CD14-positive monocyte (primary cell): Measurements from ENCODE around the gene ITGB1BP2. TPM values are rescaled to one million over a fixed set of nuclear protein-coding genes. Genes with fewer than 3 reads are reported as not detected.
"Not testable (repeated sequence)": the region's sequence is repeated elsewhere in the genome, so short reads cannot be mapped to it uniquely, and the experiment has no call there.

Experiments
- DNase-seq, 3 donors: peaks; one replicate each; pipeline ENCODE4 v3.0.0-alpha.2; 2011 to 2022
- H2AFZ ChIP-seq: 2 replicates; pipeline ENCODE4 v1.6.0; 2012; ENCODE audit warnings: mild to moderate bottlenecking, low read depth, low read length, inconsistent platforms; ENCODE audit not compliant: insufficient read depth, poor library complexity, severe bottlenecking
- H3K27ac ChIP-seq, 2 donors: 1 replicate in 1 of 2; 2 replicates in 1 of 2; pipeline ENCODE4 v1.5.1; 2012 to 2013; ENCODE audit warnings: low read length in 2 of 2, control low read depth in 1 of 2, inconsistent platforms in 1 of 2, low read depth in 1 of 2, mild to moderate bottlenecking in 1 of 2
- H3K27me3 ChIP-seq, 2 donors: one replicate each; pipeline versions ENCODE4 v1.6.0 to v1.6.1; 2011 to 2013; ENCODE audit warnings: low read length in 2 of 2; ENCODE audit not compliant: control insufficient read depth in 2 of 2, insufficient read depth in 2 of 2
- H3K36me3 ChIP-seq, 2 donors: replicated peaks in 1 of 2; 1 replicate in 1 of 2; 2 replicates in 1 of 2; pipeline versions ENCODE4 v1.5.1 to v1.6.1; 2012 to 2013; ENCODE audit warnings: low read length in 2 of 2, control low read depth in 1 of 2, inconsistent platforms in 1 of 2, mild to moderate bottlenecking in 1 of 2; ENCODE audit not compliant: insufficient read depth in 2 of 2, control insufficient read depth in 1 of 2
- H3K4me1 ChIP-seq, 2 donors: 1 replicate in 1 of 2; 2 replicates in 1 of 2; pipeline versions ENCODE4 v1.5.1 to v1.6.1; 2012 to 2013; ENCODE audit warnings: low read length in 2 of 2, control low read depth in 1 of 2, inconsistent platforms in 1 of 2, mild to moderate bottlenecking in 1 of 2, moderate library complexity in 1 of 2; ENCODE audit not compliant: insufficient read depth in 2 of 2, control insufficient read depth in 1 of 2
- H3K4me2 ChIP-seq: replicated peaks from 2 replicates; pipeline ENCODE3; 2012; ENCODE audit warnings: low read length, moderate library complexity, mild to moderate bottlenecking; ENCODE audit not compliant: poor library complexity, severe bottlenecking; ENCODE audit errors: extremely low read depth
- H3K4me3 ChIP-seq, 3 experiments: fragments of 200-600 bp in 1 of 3; sonication (generic) in 1 of 3; replicated peaks in 1 of 3; 1 replicate in 2 of 3; 2 replicates in 1 of 3; pipeline ENCODE4 v1.5.1; 2011 to 2013; ENCODE audit warnings: low read length in 3 of 3, mild to moderate bottlenecking in 3 of 3, control low read depth in 2 of 3, low read depth in 2 of 3, inconsistent platforms in 1 of 3, moderate library complexity in 1 of 3
- H3K79me2 ChIP-seq: 2 replicates; pipeline ENCODE4 v1.6.0; 2012; ENCODE audit warnings: mild to moderate bottlenecking, control low read depth, inconsistent platforms, low read length, moderate library complexity; ENCODE audit not compliant: insufficient read depth
- H3K9ac ChIP-seq: 2 replicates; pipeline ENCODE4 v1.6.0; 2017; ENCODE audit warnings: low read length, mild to moderate bottlenecking; ENCODE audit not compliant: insufficient read depth, poor library complexity, severe bottlenecking
- H3K9me3 ChIP-seq, 2 donors: replicated peaks in 1 of 2; 1 replicate in 1 of 2; 2 replicates in 1 of 2; pipeline versions ENCODE4 v1.5.1 to v1.6.1; 2012 to 2013; ENCODE audit warnings: low read length in 2 of 2, control low read depth in 1 of 2; ENCODE audit not compliant: control insufficient read depth in 1 of 2, insufficient read depth in 1 of 2
- H4K20me1 ChIP-seq: 2 replicates; pipeline ENCODE4 v1.6.0; 2012; ENCODE audit warnings: mild to moderate bottlenecking, low read length, control low read depth, moderate library complexity; ENCODE audit not compliant: insufficient read depth
- H3K27ac Mint-ChIP-seq, 7 donors: one replicate each; pipeline ENCODE4 v1.8.0; 2020; ENCODE audit warnings: mild to moderate bottlenecking in 7 of 7, mixed read lengths in 7 of 7, moderate library complexity in 6 of 7, inconsistent platforms in 2 of 7
- H3K27me3 Mint-ChIP-seq, 3 donors: one replicate each; pipeline ENCODE4 v1.8.0; 2021 to 2022; ENCODE audit warnings: low read depth in 3 of 3, mild to moderate bottlenecking in 3 of 3, mixed read lengths in 3 of 3, moderate library complexity in 3 of 3, inconsistent platforms in 1 of 3
- H3K36me3 Mint-ChIP-seq, 2 donors: one replicate each; pipeline ENCODE4 v1.8.0; 2020; ENCODE audit warnings: mixed read lengths in 2 of 2, inconsistent platforms in 1 of 2, mild to moderate bottlenecking in 1 of 2
- H3K4me1 Mint-ChIP-seq: one replicate; pipeline ENCODE4 v1.8.0; 2020; ENCODE audit warnings: mild to moderate bottlenecking, mixed read lengths
- H3K4me3 Mint-ChIP-seq, 2 donors: one replicate each; pipeline ENCODE4 v1.8.0; 2020; ENCODE audit warnings: mild to moderate bottlenecking in 2 of 2, mixed read lengths in 2 of 2, moderate library complexity in 1 of 2
- H3K9me3 Mint-ChIP-seq, 7 donors: one replicate each; pipeline ENCODE4 v1.8.0; 2020 to 2022; ENCODE audit warnings: mixed read lengths in 7 of 7, mild to moderate bottlenecking in 6 of 7, moderate library complexity in 6 of 7, inconsistent platforms in 2 of 7
- CTCF ChIP-seq: fragments of 200-600 bp; IDR thresholded peaks from one replicate; pipeline ENCODE4 v1.8.0; 2022; ENCODE audit warnings: antibody characterized with exemption, mild to moderate bottlenecking
- WGBS: methylation state at CpG from one replicate; pipeline ENCODE4 v1.1.5; 2013; ENCODE audit warnings: missing lambda C conversion rate; ENCODE audit not compliant: insufficient coverage; 5-methylcytosine and 5-hydroxymethylcytosine counted together
- intact Hi-C, 2 donors: fragments of 100-400 bp; cut with micrococcal nuclease; formaldehyde crosslinking; loops; one replicate each; pipeline versions ENCODE4 v1.15.0 to v1.15.1; 2023
- polyA plus RNA-seq, 3 donors: library from polyadenylated mRNA; depleted of rRNA in 1 of 3; unstranded in 2 of 3; stranded (reverse) in 1 of 3; fragments of 300-500 nt in 2 of 3; fragments of >200 nt in 1 of 3; fragmentation: Illumina TruSeq in 2 of 3; gene quantifications; 1 replicate in 2 of 3; 2 replicates in 1 of 3; pipeline ENCODE4 v1.2.3, GENCODE V29; 2012 to 2021

Gene ITGB1BP2
- polyA plus RNA-seq, 3 donors = 1.2 TPM; not detected in 2

GRCh38 chrX:71298119-71298518 is 3.4 kb upstream of the ITGB1BP2 start:
- H3K4me1 Mint-ChIP-seq = peaks cover 9% of the 10 kb centered on the region
- no peaks in the 10 kb centered on the region for H3K79me2 ChIP-seq
- H3K4me3 ChIP-seq = no peak overlapping the region
- no peaks in the 10 kb centered on the region for H3K27me3 ChIP-seq
- H3K4me3 Mint-ChIP-seq = no peak overlapping the region
- no peak overlapping the region for H3K4me2 ChIP-seq
- H3K9me3 ChIP-seq = no peaks in the 10 kb centered on the region
- WGBS = no CpG with 5 or more reads among the region's 3 CpGs
- peaks cover 62 to 75% of the 10 kb centered on the region in 2 donors for H3K36me3 ChIP-seq
- peak overlapping the region in 1 of 7 donors; percentile 37 for H3K27ac Mint-ChIP-seq
- peaks cover 6% of the 10 kb centered on the region for H4K20me1 ChIP-seq
- H2AFZ ChIP-seq = no peak overlapping the region
- no peak overlapping the region for H3K9ac ChIP-seq
- H3K36me3 Mint-ChIP-seq = peaks cover 52 to 78% of the 10 kb centered on the region in 2 donors
- peaks cover 0 to 4% (median 0%) of the 10 kb centered on the region in 3 donors for H3K27me3 Mint-ChIP-seq
- H3K4me1 ChIP-seq = peaks cover 8 to 11% of the 10 kb centered on the region in 2 donors
- no peak for DNase-seq
- TF ChIP-seq CTCF = no peak
- peaks cover 0 to 6% (median 0%) of the 10 kb centered on the region in 7 donors for H3K9me3 Mint-ChIP-seq
- H3K27ac ChIP-seq = no peak overlapping the region
- intact Hi-C loops = loop anchor here in 1 of 2 donors (10.0 kb wide), 1 partner anchor 77 kb away; no protein-coding TSS in a partner anchor

GRCh38 chrX:71300064-71300463 is 1.5 kb upstream of the ITGB1BP2 start:
- H3K4me3 ChIP-seq, H3K4me2 ChIP-seq, H3K27me3 Mint-ChIP-seq, H3K9ac ChIP-seq, H3K9me3 ChIP-seq, intact Hi-C loops, H2AFZ ChIP-seq, H3K79me2 ChIP-seq, H3K4me3 Mint-ChIP-seq, DNase-seq, H3K27me3 ChIP-seq, H3K27ac ChIP-seq, H4K20me1 ChIP-seq, H3K9me3 Mint-ChIP-seq: not testable (repeated sequence)
- Mint-ChIP-seq H3K4me1 (peaks cover 18% of the 10 kb centered on the region), H3K27ac (peak overlapping the region in 1 of 7 donors; percentile 7), H3K36me3 (peaks cover 53 to 68% of the 10 kb centered on the region in 2 donors)
- peaks cover 14 to 16% of the 10 kb centered on the region in 2 donors for H3K4me1 ChIP-seq
- no CpG with 5 or more reads among the region's 7 CpGs for WGBS
- peaks cover 47 to 58% of the 10 kb centered on the region in 2 donors for H3K36me3 ChIP-seq

GRCh38 chrX:71300495-71300894 is 1.1 kb upstream of the ITGB1BP2 start:
- H3K27ac ChIP-seq, H3K27ac Mint-ChIP-seq, H3K79me2 ChIP-seq, H3K27me3 Mint-ChIP-seq, H3K9ac ChIP-seq, H2AFZ ChIP-seq, H3K27me3 ChIP-seq, intact Hi-C loops, H3K9me3 Mint-ChIP-seq, DNase-seq, H3K4me3 Mint-ChIP-seq, H4K20me1 ChIP-seq, H3K9me3 ChIP-seq, H3K4me3 ChIP-seq, H3K4me2 ChIP-seq: not testable (repeated sequence)
- Mint-ChIP-seq H3K4me1 (peaks cover 18% of the 10 kb centered on the region), H3K36me3 (peaks cover 53 to 63% of the 10 kb centered on the region in 2 donors)
- 95% methylated on average over 4 of the region's 7 CpGs for WGBS
- Histone ChIP-seq H3K36me3 (peaks cover 45 to 54% of the 10 kb centered on the region in 2 donors), H3K4me1 (peaks cover 14 to 16% of the 10 kb centered on the region in 2 donors)
